ENCODE results near the gene FLYWCH2. TPM values are rescaled to one million over a fixed set of nuclear protein-coding genes. Genes with fewer than 3 reads are reported as not detected.

Gene FLYWCH2
- total RNA-seq, 2 experiments from 2014 or later, result 18.9 to 19.3 TPM

DNA sequence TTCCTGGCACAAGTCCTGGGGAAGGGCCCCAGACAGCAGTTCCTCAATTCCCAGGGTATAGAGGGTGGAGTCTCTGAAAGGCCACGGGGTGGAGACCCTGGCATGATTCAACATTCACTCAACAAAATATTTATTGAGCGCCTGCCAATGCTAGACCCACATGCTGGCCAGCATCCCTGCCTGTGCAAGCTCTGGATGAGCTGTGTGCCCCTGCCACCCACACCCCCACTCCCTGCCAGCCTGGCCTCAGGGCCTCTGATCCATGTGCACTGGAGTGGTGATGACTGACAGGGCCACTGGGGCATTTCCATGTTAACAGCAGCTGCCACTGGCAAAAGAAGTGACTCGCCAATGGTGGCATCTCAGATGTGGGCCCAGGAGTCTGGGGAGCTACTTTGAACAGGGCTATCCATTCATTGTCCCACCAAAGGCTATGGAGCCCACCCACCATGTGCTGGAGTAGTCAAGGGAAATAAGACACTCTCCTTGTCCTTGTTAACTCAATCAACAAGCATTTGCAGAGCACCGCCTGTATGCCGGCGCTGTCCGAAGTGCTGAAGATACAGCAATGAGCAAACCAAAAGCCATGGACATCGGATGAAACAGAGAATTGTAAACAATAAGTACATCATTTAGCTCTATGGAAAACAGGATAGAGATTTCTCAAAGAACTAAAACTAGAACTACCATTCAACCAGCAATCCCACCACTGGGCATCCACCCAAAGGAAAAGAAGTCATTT, 22.0 kb upstream of the FLYWCH2 start:
- no peak for ATAC-seq
- intact Hi-C loops (cut with micrococcal nuclease), result no loop called here
- peak; percentile 41 for DNase-seq
- Mint-ChIP-seq H3K4me3 (no peak overlapping the region), H3K36me3 (ENCODE audit: low read depth) (no peaks in the 10 kb centered on the region), H3K4me1 (ENCODE audit: low read depth) (peaks cover 4% of the 10 kb centered on the region), H3K9me3 (no peaks in the 10 kb centered on the region), H3K27me3 (peaks cover 8% of the 10 kb centered on the region), H3K27ac (no peak overlapping the region)
- POLR2A ChIA-PET, result interaction anchor here (1.2 kb wide), 1 partner anchor 19 kb away, joined by 3 read pairs; no protein-coding TSS in a partner anchor
- TF ChIP-seq, protein P1, sequence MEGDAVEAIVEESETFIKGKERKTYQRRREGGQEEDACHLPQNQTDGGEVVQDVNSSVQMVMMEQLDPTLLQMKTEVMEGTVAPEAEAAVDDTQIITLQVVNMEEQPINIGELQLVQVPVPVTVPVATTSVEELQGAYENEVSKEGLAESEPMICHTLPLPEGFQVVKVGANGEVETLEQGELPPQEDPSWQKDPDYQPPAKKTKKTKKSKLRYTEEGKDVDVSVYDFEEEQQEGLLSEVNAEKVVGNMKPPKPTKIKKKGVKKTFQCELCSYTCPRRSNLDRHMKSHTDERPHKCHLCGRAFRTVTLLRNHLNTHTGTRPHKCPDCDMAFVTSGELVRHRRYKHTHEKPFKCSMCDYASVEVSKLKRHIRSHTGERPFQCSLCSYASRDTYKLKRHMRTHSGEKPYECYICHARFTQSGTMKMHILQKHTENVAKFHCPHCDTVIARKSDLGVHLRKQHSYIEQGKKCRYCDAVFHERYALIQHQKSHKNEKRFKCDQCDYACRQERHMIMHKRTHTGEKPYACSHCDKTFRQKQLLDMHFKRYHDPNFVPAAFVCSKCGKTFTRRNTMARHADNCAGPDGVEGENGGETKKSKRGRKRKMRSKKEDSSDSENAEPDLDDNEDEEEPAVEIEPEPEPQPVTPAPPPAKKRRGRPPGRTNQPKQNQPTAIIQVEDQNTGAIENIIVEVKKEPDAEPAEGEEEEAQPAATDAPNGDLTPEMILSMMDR (IDR thresholded peaks at IDR 0.05), result no peak
- CTCF ChIA-PET, result interaction anchor here (1.3 kb wide), 1 partner anchor 23 kb away, joined by 5 read pairs; no protein-coding TSS in a partner anchor

DNA sequence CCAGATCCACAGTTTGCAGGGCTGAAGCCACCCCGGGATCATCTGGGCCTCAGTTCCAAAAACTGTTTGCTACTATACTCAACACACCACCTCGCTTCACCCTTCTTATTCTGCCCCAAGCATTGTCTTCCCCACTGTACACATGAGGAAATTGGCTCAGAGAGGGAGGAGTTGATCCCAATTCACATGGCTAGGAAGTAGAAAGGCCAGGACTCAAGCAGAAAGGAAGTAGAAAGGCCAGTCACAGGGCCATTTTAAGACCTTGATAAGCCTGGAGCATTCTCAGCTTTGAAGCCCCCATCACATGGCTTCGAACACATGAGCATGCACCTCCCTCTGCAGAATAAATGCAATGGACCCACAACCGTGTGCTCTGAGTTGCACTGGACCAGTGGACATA, 17.4 kb upstream of the FLYWCH2 start:
- Mint-ChIP-seq H3K27me3 (no peaks in the 10 kb centered on the region), H3K4me1 (ENCODE audit: low read depth) (peaks cover 9% of the 10 kb centered on the region), H3K9me3 (no peaks in the 10 kb centered on the region), H3K4me3 (no peak overlapping the region), H3K27ac (no peak overlapping the region), H3K36me3 (ENCODE audit: low read depth) (no peaks in the 10 kb centered on the region)
- intact Hi-C loops (cut with micrococcal nuclease), result no loop called here
- no peak for DNase-seq
- POLR2A ChIA-PET, result no interaction called here
- TF ChIP-seq, protein P1 (IDR thresholded peaks at IDR 0.05), result no peak
- ATAC-seq, result no peak
- CTCF ChIA-PET, result interaction anchor here (1.0 to 8.2 kb wide), 4 partner anchors 11 to 41 kb away, joined by 3 to 139 read pairs (median 4); no protein-coding TSS in a partner anchor

GRCh38 chr16:2866431-2866830, 16.6 kb upstream of the FLYWCH2 start:
- CTCF ChIA-PET, result interaction anchor here (1.0 to 8.2 kb wide), 4 partner anchors 12 to 27 kb away, joined by 3 to 139 read pairs (median 4); partner anchors contain the start of gene FLYWCH2
- no peaks in the 10 kb centered on the region for H3K36me3 Mint-ChIP-seq (ENCODE audit: low read depth)
- no peaks in the 10 kb centered on the region for H3K9me3 Mint-ChIP-seq
- intact Hi-C loops (cut with micrococcal nuclease), result no loop called here
- no peak for ATAC-seq
- H3K27ac Mint-ChIP-seq, result no peak overlapping the region
- POLR2A ChIA-PET, result no interaction called here
- no peak overlapping the region for H3K4me3 Mint-ChIP-seq
- H3K27me3 Mint-ChIP-seq, result no peaks in the 10 kb centered on the region
- TF ChIP-seq, protein P1 (IDR thresholded peaks at IDR 0.05), result no peak
- DNase-seq, result no peak
- H3K4me1 Mint-ChIP-seq (ENCODE audit: low read depth), result peaks cover 9% of the 10 kb centered on the region

GRCh38 chr16:2867661-2867986, 15.4 kb upstream of the FLYWCH2 start:
- intact Hi-C loops (cut with micrococcal nuclease), result no loop called here

More at GRCh38 chr16:2867661-2867986, 15.4 kb upstream of the FLYWCH2 start:
- H3K4me3 Mint-ChIP-seq, result peak overlapping the region; percentile 89
- ATAC-seq (no peak), DNase-seq (no peak)
- ChIA-PET CTCF (interaction anchor here (0.6 to 8.2 kb wide), 31 partner anchors 10 to 1085 kb away, joined by 3 to 139 read pairs (median 6); partner anchors contain the start of genes ELOB, FLYWCH1, FLYWCH2 and KCTD5), POLR2A (interaction anchor here (0.7 to 2.8 kb wide), 13 partner anchors 12 to 114 kb away, joined by 3 to 12 read pairs (median 5); partner anchors contain the start of genes ELOB and FLYWCH2)
- no peaks in the 10 kb centered on the region for H3K9me3 Mint-ChIP-seq
- no peaks in the 10 kb centered on the region for H3K36me3 Mint-ChIP-seq (ENCODE audit: low read depth)
- H3K27ac Mint-ChIP-seq, result peak overlapping the region; percentile 95
- no peaks in the 10 kb centered on the region for H3K27me3 Mint-ChIP-seq
- TF ChIP-seq, protein P1 (IDR thresholded peaks at IDR 0.05), result no peak
- peaks cover 9% of the 10 kb centered on the region for H3K4me1 Mint-ChIP-seq (ENCODE audit: low read depth)

All from activated CD8-positive, alpha-beta T cell treated with anti-CD3 and anti-CD28 coated beads for 36 hours (primary cell).